IMR-90 (cell line): ENCODE measurements around the gene MAU2.

Source experiments
- CTCF ChIP-seq: conservative IDR thresholded peaks from 2 replicates; pipeline ENCODE4 v1.5.1; 2012; ENCODE audit warnings: mild to moderate bottlenecking, low read depth, low read length, improper control_type of control experiment
- POLR2A ChIP-seq: IDR thresholded peaks from 2 replicates; pipeline ENCODE4 v1.6.1; 2012; ENCODE audit warnings: mild to moderate bottlenecking, low read depth, low read length
- RAD21 ChIP-seq: IDR thresholded peaks from 2 replicates; pipeline ENCODE4 v1.6.1; 2012; ENCODE audit warnings: low read length, improper control_type of control experiment
- SMC3 ChIP-seq: fragments of 150-350 bp; IDR thresholded peaks from 2 replicates; pipeline ENCODE4 v1.6.1; 2016; ENCODE audit warnings: low read depth, mild to moderate bottlenecking, antibody characterized with exemption, low read length, moderate library complexity

GRCh38 chr19:19384486-19384885 lies 63.9 kb downstream of the MAU2 start:
- TF ChIP-seq CTCF (no peak), RAD21 (no peak), SMC3 (no peak), POLR2A (no peak)
